ENCODE data around the gene NCAN.
"Not testable (repeated sequence)": the region's sequence is repeated elsewhere in the genome, so short reads cannot be mapped to it uniquely, and the experiment has no call there.

The NCAN gene

GRCh38 chr19:19211499-19212420 is at the start of gene NCAN:
NCAN (plus strand) TSS chr19:19211958; CDS start chr19:19216954, 4,996 bp downstream.
- Histone ChIP-seq H3K27ac (ENCODE audit: low read depth in 2 of 2, low read length in 2 of 2) (no peak within 1 kb of the TSS), H3K4me3 (ENCODE audit: low read length in 2 of 2) (no peak within 1 kb of the TSS), H3K9ac (ENCODE audit: low read depth in 1 of 2, low read length in 2 of 2) (no peak within 1 kb of the TSS), H3K9me3 (ENCODE audit: control insufficient read depth in 2 of 2, low read length in 2 of 2) (peaks cover 0 to 7% of the 10 kb centered on the region in 2 donors), H3K27me3 (ENCODE audit: control insufficient read depth in 2 of 2, insufficient read depth in 2 of 2, low read length in 2 of 2) (peaks cover 19 to 29% of the 10 kb centered on the region in 2 donors), H3K36me3 (ENCODE audit: control insufficient read depth in 2 of 2, insufficient read depth in 2 of 2, low read length in 2 of 2) (no peaks in the 10 kb centered on the region), H3K4me1 (ENCODE audit: control insufficient read depth in 2 of 2, insufficient read depth in 2 of 2, low read length in 2 of 2) (peaks cover 0 to 4% of the 10 kb centered on the region in 2 donors)

- Histone ChIP-seq H3K4me1 (ENCODE audit: control insufficient read depth in 2 of 2, insufficient read depth in 2 of 2, low read length in 2 of 2) (no peaks in the 10 kb centered on the region), H3K9ac (ENCODE audit: low read depth in 1 of 2, low read length in 2 of 2) (no peak overlapping the region), H3K27ac (ENCODE audit: low read depth in 2 of 2, low read length in 2 of 2) (no peak overlapping the region), H3K4me3 (ENCODE audit: low read length in 2 of 2) (no peak overlapping the region), H3K9me3 (ENCODE audit: control insufficient read depth in 2 of 2, low read length in 2 of 2) (no peaks in the 10 kb centered on the region), H3K27me3 (ENCODE audit: control insufficient read depth in 2 of 2, insufficient read depth in 2 of 2, low read length in 2 of 2) (no peaks in the 10 kb centered on the region), H3K36me3 (ENCODE audit: control insufficient read depth in 2 of 2, insufficient read depth in 2 of 2, low read length in 2 of 2) (no peaks in the 10 kb centered on the region)
Measured at GRCh38 chr19:19162495-19162894, 49.3 kb upstream of the NCAN start.

- Histone ChIP-seq H3K9me3 (ENCODE audit: control insufficient read depth in 2 of 2, low read length in 2 of 2) (no peaks in the 10 kb centered on the region), H3K36me3 (ENCODE audit: control insufficient read depth in 2 of 2, insufficient read depth in 2 of 2, low read length in 2 of 2) (no peaks in the 10 kb centered on the region), H3K27me3 (ENCODE audit: control insufficient read depth in 2 of 2, insufficient read depth in 2 of 2, low read length in 2 of 2) (no peaks in the 10 kb centered on the region), H3K4me3 (ENCODE audit: low read length in 2 of 2) (no peak overlapping the region), H3K9ac (ENCODE audit: low read depth in 1 of 2, low read length in 2 of 2) (no peak overlapping the region), H3K27ac (ENCODE audit: low read depth in 2 of 2, low read length in 2 of 2) (no peak overlapping the region), H3K4me1 (ENCODE audit: control insufficient read depth in 2 of 2, insufficient read depth in 2 of 2, low read length in 2 of 2) (peaks cover 5% of the 10 kb centered on the region in 2 donors)
Measured at GRCh38 chr19:19165396-19165795, 46.4 kb upstream of the NCAN start.

- H3K4me1 ChIP-seq (ENCODE audit: control insufficient read depth in 2 of 2, insufficient read depth in 2 of 2, low read length in 2 of 2) = peaks cover 5% of the 10 kb centered on the region in 2 donors
- no peaks in the 10 kb centered on the region for H3K9me3 ChIP-seq (ENCODE audit: control insufficient read depth in 2 of 2, low read length in 2 of 2)
- H3K4me3 ChIP-seq (ENCODE audit: low read length in 2 of 2) = no peak overlapping the region
- no peaks in the 10 kb centered on the region for H3K27me3 ChIP-seq (ENCODE audit: control insufficient read depth in 2 of 2, insufficient read depth in 2 of 2, low read length in 2 of 2)
- no peaks in the 10 kb centered on the region for H3K36me3 ChIP-seq (ENCODE audit: control insufficient read depth in 2 of 2, insufficient read depth in 2 of 2, low read length in 2 of 2)
- H3K27ac ChIP-seq (ENCODE audit: low read depth in 2 of 2, low read length in 2 of 2) = no peak overlapping the region
- no peak overlapping the region for H3K9ac ChIP-seq (ENCODE audit: low read depth in 1 of 2, low read length in 2 of 2)
Measured at GRCh38 chr19:19167612-19168011, 44.1 kb upstream of the NCAN start.

GRCh38 chr19:19169236-19170052 is 42.3 kb upstream of the NCAN start:
- peak overlapping the region in 1 of 2 donors; percentile 5 for H3K9ac ChIP-seq (ENCODE audit: low read depth in 1 of 2, low read length in 2 of 2)
- no peaks in the 10 kb centered on the region for H3K36me3 ChIP-seq (ENCODE audit: control insufficient read depth in 2 of 2, insufficient read depth in 2 of 2, low read length in 2 of 2)
- H3K27me3 ChIP-seq (ENCODE audit: control insufficient read depth in 2 of 2, insufficient read depth in 2 of 2, low read length in 2 of 2) = no peaks in the 10 kb centered on the region
- H3K4me1 ChIP-seq (ENCODE audit: control insufficient read depth in 2 of 2, insufficient read depth in 2 of 2, low read length in 2 of 2) = peaks cover 5% of the 10 kb centered on the region in 2 donors
- H3K9me3 ChIP-seq (ENCODE audit: control insufficient read depth in 2 of 2, low read length in 2 of 2) = no peaks in the 10 kb centered on the region
- no peak overlapping the region for H3K27ac ChIP-seq (ENCODE audit: low read depth in 2 of 2, low read length in 2 of 2)
- H3K4me3 ChIP-seq (ENCODE audit: low read length in 2 of 2) = peak overlapping the region; percentile 44 to 45

GRCh38 chr19:19170053-19170872 is 41.5 kb upstream of the NCAN start, which contains the start of gene MEF2B:
MEF2B (minus strand) TSS chr19:19170263; CDS start chr19:19150735, 19,528 bp downstream.
- peaks cover 5% of the 10 kb centered on the region in 2 donors for H3K4me1 ChIP-seq (ENCODE audit: control insufficient read depth in 2 of 2, insufficient read depth in 2 of 2, low read length in 2 of 2)
- H3K9ac ChIP-seq (ENCODE audit: low read depth in 1 of 2, low read length in 2 of 2) = peak within 1 kb of the TSS in 1 of 2 donors; percentile 5
- H3K27me3 ChIP-seq (ENCODE audit: control insufficient read depth in 2 of 2, insufficient read depth in 2 of 2, low read length in 2 of 2) = no peaks in the 10 kb centered on the region
- peak within 1 kb of the TSS; percentile 44 to 45 for H3K4me3 ChIP-seq (ENCODE audit: low read length in 2 of 2)
- H3K9me3 ChIP-seq (ENCODE audit: control insufficient read depth in 2 of 2, low read length in 2 of 2) = no peaks in the 10 kb centered on the region
- H3K27ac ChIP-seq (ENCODE audit: low read depth in 2 of 2, low read length in 2 of 2) = no peak within 1 kb of the TSS
- no peaks in the 10 kb centered on the region for H3K36me3 ChIP-seq (ENCODE audit: control insufficient read depth in 2 of 2, insufficient read depth in 2 of 2, low read length in 2 of 2)

- no peaks in the 10 kb centered on the region for H3K36me3 ChIP-seq (ENCODE audit: control insufficient read depth in 2 of 2, insufficient read depth in 2 of 2, low read length in 2 of 2)
- no peak overlapping the region for H3K4me3 ChIP-seq (ENCODE audit: low read length in 2 of 2)
- no peak overlapping the region for H3K27ac ChIP-seq (ENCODE audit: low read depth in 2 of 2, low read length in 2 of 2)
- peaks cover 5% of the 10 kb centered on the region in 2 donors for H3K4me1 ChIP-seq (ENCODE audit: control insufficient read depth in 2 of 2, insufficient read depth in 2 of 2, low read length in 2 of 2)
- H3K9me3 ChIP-seq (ENCODE audit: control insufficient read depth in 2 of 2, low read length in 2 of 2) = no peaks in the 10 kb centered on the region
- H3K27me3 ChIP-seq (ENCODE audit: control insufficient read depth in 2 of 2, insufficient read depth in 2 of 2, low read length in 2 of 2) = no peaks in the 10 kb centered on the region
- no peak overlapping the region for H3K9ac ChIP-seq (ENCODE audit: low read depth in 1 of 2, low read length in 2 of 2)
Measured at GRCh38 chr19:19170873-19171672, 40.7 kb upstream of the NCAN start.

- peaks cover 0 to 4% of the 10 kb centered on the region in 2 donors for H3K36me3 ChIP-seq (ENCODE audit: control insufficient read depth in 2 of 2, insufficient read depth in 2 of 2, low read length in 2 of 2)
- H3K9me3 ChIP-seq (ENCODE audit: control insufficient read depth in 2 of 2, low read length in 2 of 2) = no peaks in the 10 kb centered on the region
- no peak overlapping the region for H3K4me3 ChIP-seq (ENCODE audit: low read length in 2 of 2)
- H3K4me1 ChIP-seq (ENCODE audit: control insufficient read depth in 2 of 2, insufficient read depth in 2 of 2, low read length in 2 of 2) = peaks cover 5% of the 10 kb centered on the region in 2 donors
- no peaks in the 10 kb centered on the region for H3K27me3 ChIP-seq (ENCODE audit: control insufficient read depth in 2 of 2, insufficient read depth in 2 of 2, low read length in 2 of 2)
- H3K9ac ChIP-seq (ENCODE audit: low read depth in 1 of 2, low read length in 2 of 2) = no peak overlapping the region
- no peak overlapping the region for H3K27ac ChIP-seq (ENCODE audit: low read depth in 2 of 2, low read length in 2 of 2)
Measured at GRCh38 chr19:19171821-19172532, 39.8 kb upstream of the NCAN start.

- H3K9me3 ChIP-seq (ENCODE audit: control insufficient read depth in 2 of 2, low read length in 2 of 2); H3K4me1 ChIP-seq (ENCODE audit: control insufficient read depth in 2 of 2, insufficient read depth in 2 of 2, low read length in 2 of 2): not testable (repeated sequence)
Measured at GRCh38 chr19:19173243-19173642, 38.5 kb upstream of the NCAN start.

More at GRCh38 chr19:19173243-19173642, 38.5 kb upstream of the NCAN start:
- not testable (repeated sequence) for H3K27ac ChIP-seq (ENCODE audit: low read depth in 2 of 2, low read length in 2 of 2); H3K27me3 ChIP-seq (ENCODE audit: control insufficient read depth in 2 of 2, insufficient read depth in 2 of 2, low read length in 2 of 2); H3K4me3 ChIP-seq (ENCODE audit: low read length in 2 of 2); H3K9ac ChIP-seq (ENCODE audit: low read depth in 1 of 2, low read length in 2 of 2); H3K36me3 ChIP-seq (ENCODE audit: control insufficient read depth in 2 of 2, insufficient read depth in 2 of 2, low read length in 2 of 2)

Measured in mucosa of rectum (tissue), 2 donors.